NT2/D1 (cell line): ENCODE results near the gene NOC2L.

Experiments used
- SUZ12 ChIP-seq: IDR thresholded peaks from 2 replicates; pipeline ENCODE4 v1.6.1; 2011; ENCODE audit not compliant: insufficient read length, insufficient read depth; ENCODE audit errors: extremely low read depth
- YY1 ChIP-seq: IDR thresholded peaks from 2 replicates; pipeline ENCODE4 v1.6.1; 2011; ENCODE audit not compliant: insufficient read length, insufficient read depth
- ZNF274 ChIP-seq: IDR thresholded peaks from 2 replicates; pipeline ENCODE4 v1.6.1; 2011; ENCODE audit warnings: mild to moderate bottlenecking, low read depth, low read length

GRCh38 chr1:963301-963651 is 4.2 kb upstream of the NOC2L start:
- TF ChIP-seq SUZ12 (no peak), YY1 (no peak), ZNF274 (no peak)
